Natural killer cell treated with Interleukin-12 subunit alpha and Interleukin-12 subunit beta and Interleukin-15 and Interleukin-18, amount 100 ng/mL, for 72 hours (primary cell): Measurements from ENCODE around the gene SLC29A3. TPM values are rescaled to one million over a fixed set of nuclear protein-coding genes. Genes with fewer than 3 reads are reported as not detected.

Experiments used
- ATAC-seq, 2 donors: fragments of 150-1000 bp; cut with Tn5 transposase in 1 of 2; sonication (Bioruptor Pico), chemical (Tn5 transposase) in 1 of 2; 2 replicates each; pipeline ENCODE4 v1.10.0; 2021
- DNase-seq: peaks from one replicate; pipeline ENCODE4 v3.0.0; 2022; ENCODE audit warnings: low spot score
- H3K27ac Mint-ChIP-seq, 2 donors: 1 replicate in 1 of 2; 2 replicates in 1 of 2; pipeline ENCODE4 v1.8.0; 2022; ENCODE audit warnings: mixed read lengths in 2 of 2, mild to moderate bottlenecking in 1 of 2, moderate library complexity in 1 of 2
- H3K27me3 Mint-ChIP-seq, 2 donors: 1 replicate in 1 of 2; 2 replicates in 1 of 2; pipeline ENCODE4 v1.8.0; 2022; ENCODE audit warnings: mixed read lengths in 2 of 2
- H3K36me3 Mint-ChIP-seq: one replicate; pipeline ENCODE4 v1.8.0; 2022; ENCODE audit warnings: mixed read lengths
- H3K4me1 Mint-ChIP-seq, 2 donors: 1 replicate in 1 of 2; 2 replicates in 1 of 2; pipeline ENCODE4 v1.8.0; 2022; ENCODE audit warnings: low read depth in 2 of 2, mixed read lengths in 2 of 2, mild to moderate bottlenecking in 1 of 2
- H3K4me3 Mint-ChIP-seq: one replicate; pipeline ENCODE4 v1.8.0; 2022; ENCODE audit warnings: mixed read lengths
- H3K9me3 Mint-ChIP-seq: 2 replicates; pipeline ENCODE4 v1.8.0; 2022; ENCODE audit warnings: mixed read lengths
- total RNA-seq, 2 donors: library from RNA; stranded (reverse); gene quantifications; one replicate each; pipeline ENCODE4 v1.2.3, GENCODE V29; 2022

The SLC29A3 gene
- total RNA-seq, 2 donors from 2014 or later: 3.4 to 3.6 TPM

DNA sequence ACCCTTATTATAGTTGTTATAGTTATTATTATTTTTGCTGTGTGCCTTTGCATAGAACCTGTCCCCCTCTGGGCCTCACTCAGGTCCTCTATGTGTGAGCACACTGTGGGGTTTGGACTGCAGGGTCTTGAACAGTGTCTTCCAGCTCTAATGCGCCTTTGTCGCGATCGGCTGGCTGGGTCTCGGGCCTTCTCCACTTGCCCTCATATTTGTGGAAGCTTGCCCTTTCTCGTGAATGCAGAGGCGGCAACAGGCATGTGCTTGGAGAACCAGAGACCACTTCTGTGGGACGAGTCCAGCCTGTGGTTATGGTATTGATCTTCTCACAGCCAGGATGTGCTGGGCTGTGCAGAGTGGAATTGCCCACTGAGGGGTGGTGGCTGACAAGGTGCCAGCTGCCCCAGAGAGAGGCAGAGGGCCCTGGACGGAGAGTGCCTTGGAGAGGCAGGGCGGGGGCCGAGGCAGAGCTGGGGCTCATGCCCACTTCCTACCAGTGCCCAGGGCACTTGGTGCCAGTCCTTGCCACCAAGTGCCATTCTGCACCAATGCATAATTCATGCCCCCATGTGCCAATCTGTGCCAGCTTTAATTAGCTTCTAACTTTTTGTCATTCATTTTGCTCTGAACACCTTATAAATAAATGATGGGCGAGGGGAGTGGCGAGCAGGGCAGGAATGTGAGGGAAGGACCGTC, 70.9 kb downstream of the SLC29A3 start:
- Mint-ChIP-seq H3K9me3 (no peaks in the 10 kb centered on the region), H3K27ac (no peak overlapping the region), H3K4me3 (no peak overlapping the region), H3K4me1 (no peaks in the 10 kb centered on the region), H3K27me3 (peaks cover 22 to 36% of the 10 kb centered on the region in 2 donors), H3K36me3 (no peaks in the 10 kb centered on the region)
- DNase-seq: no peak
- ATAC-seq: no peak

DNA sequence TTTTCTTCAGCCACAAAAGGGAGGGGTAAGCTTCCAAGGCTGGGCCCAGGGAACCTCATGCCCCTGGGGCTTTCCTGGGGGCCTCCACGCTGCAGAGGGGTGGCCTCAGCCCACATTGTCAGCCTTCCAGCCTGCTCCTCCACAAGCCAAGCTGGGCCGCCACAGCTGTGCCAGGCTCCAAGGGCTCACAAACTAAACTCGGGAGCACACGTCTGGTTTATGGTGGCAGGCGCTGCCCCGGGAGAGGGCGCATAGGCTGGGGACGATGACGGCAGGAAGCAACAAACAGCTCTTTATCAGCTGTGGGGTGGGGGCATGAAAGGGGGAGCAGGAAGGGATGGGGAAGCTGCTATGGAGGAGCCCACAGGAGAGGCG, 71.4 kb downstream of the SLC29A3 start:
- Mint-ChIP-seq H3K4me3 (no peak overlapping the region), H3K4me1 (no peaks in the 10 kb centered on the region), H3K9me3 (no peaks in the 10 kb centered on the region), H3K27me3 (peaks cover 26 to 42% of the 10 kb centered on the region in 2 donors), H3K27ac (no peak overlapping the region), H3K36me3 (no peaks in the 10 kb centered on the region)
- DNase-seq: no peak
- ATAC-seq: no peak

DNA sequence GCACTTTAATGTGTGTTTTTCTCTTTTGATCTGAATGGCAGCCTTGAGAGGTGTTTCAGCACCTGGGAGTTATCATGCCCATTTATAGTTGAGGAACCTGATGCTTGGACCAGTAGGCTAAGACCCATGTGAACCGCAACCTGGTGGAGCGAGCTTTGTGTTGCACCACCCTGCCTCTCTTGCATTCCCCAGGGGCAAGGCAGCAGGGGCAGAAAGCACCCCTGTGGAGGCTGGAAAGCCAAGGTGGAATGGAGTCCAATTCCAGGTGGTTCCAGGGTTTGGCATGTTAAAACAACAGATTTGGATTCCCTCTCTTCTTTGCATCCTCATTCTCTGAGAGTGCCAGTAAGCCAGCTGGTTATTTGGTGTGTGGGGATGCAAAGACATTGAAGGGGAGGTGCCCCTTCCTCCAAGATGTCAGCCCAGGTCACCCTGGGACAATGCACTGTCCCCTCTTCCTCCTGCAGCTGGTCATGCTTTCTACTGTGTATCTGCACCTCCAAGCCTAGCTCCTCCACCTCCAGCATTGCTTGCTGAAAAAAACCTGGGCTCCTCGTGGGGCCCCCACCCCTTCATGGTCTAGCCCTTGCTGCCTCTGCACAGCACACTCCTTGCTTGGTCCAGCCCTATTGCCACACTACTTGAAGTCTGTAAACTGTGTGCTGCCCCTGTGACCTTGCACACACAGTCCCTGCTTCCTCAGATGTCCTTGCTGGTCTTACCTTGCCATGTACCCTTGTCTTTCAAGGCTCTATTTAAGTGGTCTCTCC, 72.0 kb downstream of the SLC29A3 start:
- DNase-seq (no peak), ATAC-seq (peak in 1 of 2 donors; percentile 10)
- Mint-ChIP-seq H3K27me3 (peaks cover 33 to 48% of the 10 kb centered on the region in 2 donors), H3K36me3 (no peaks in the 10 kb centered on the region), H3K27ac (no peak overlapping the region), H3K9me3 (no peaks in the 10 kb centered on the region), H3K4me1 (peaks cover 0 to 2% of the 10 kb centered on the region in 2 donors), H3K4me3 (no peak overlapping the region)

DNA sequence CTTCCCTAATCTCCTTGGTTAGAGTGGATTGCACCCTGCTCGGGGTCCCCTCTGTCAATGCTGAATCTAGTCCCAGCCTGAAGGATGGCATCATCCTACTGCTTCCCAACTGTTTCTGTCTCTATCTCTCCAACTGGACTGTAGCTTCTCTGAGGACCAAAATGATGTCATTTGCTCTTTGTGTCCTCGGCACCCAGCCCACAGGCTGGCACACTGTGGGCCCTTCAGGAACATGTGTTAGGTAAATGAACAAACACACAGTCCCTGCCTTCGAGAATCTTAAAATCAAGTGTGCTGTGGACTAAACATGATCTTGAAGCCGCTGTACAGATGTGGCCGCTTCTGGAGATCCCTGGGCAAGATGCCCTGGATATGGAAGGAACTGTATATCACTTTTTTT, 72.6 kb downstream of the SLC29A3 start:
- no peak overlapping the region for H3K4me3 Mint-ChIP-seq
- H3K27me3 Mint-ChIP-seq: peaks cover 33 to 50% of the 10 kb centered on the region in 2 donors
- no peak for DNase-seq
- H3K36me3 Mint-ChIP-seq: no peaks in the 10 kb centered on the region
- no peak for ATAC-seq
- H3K4me1 Mint-ChIP-seq: peaks cover 0 to 3% of the 10 kb centered on the region in 2 donors
- H3K9me3 Mint-ChIP-seq: no peaks in the 10 kb centered on the region
- no peak overlapping the region for H3K27ac Mint-ChIP-seq

DNA sequence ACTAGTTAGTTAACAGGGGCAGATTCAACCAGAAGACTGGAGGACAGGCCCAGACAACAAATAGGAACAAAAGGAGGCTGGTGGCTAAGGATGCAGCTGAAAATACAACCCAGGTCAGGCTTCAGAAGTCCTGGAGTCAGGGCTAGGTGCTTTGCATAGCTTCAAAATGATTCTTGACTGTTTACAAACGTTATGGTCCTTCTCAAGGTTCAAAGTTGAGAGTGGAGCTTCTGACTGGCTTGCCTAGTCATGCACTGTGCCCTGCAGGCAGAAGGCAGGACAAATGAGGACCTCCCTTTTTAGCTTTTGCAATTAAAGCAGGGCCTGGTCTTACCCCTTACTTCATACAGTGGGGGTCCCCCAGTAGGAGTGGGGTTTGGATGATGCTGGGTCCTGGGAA, 73.2 kb downstream of the SLC29A3 start:
- H3K4me3 Mint-ChIP-seq: no peak overlapping the region
- DNase-seq (no peak), ATAC-seq (no peak)
- no peaks in the 10 kb centered on the region for H3K36me3 Mint-ChIP-seq
- H3K27ac Mint-ChIP-seq: no peak overlapping the region
- no peaks in the 10 kb centered on the region for H3K9me3 Mint-ChIP-seq
- H3K27me3 Mint-ChIP-seq: peaks cover 33 to 50% of the 10 kb centered on the region in 2 donors
- H3K4me1 Mint-ChIP-seq: peaks cover 0 to 3% of the 10 kb centered on the region in 2 donors

DNA sequence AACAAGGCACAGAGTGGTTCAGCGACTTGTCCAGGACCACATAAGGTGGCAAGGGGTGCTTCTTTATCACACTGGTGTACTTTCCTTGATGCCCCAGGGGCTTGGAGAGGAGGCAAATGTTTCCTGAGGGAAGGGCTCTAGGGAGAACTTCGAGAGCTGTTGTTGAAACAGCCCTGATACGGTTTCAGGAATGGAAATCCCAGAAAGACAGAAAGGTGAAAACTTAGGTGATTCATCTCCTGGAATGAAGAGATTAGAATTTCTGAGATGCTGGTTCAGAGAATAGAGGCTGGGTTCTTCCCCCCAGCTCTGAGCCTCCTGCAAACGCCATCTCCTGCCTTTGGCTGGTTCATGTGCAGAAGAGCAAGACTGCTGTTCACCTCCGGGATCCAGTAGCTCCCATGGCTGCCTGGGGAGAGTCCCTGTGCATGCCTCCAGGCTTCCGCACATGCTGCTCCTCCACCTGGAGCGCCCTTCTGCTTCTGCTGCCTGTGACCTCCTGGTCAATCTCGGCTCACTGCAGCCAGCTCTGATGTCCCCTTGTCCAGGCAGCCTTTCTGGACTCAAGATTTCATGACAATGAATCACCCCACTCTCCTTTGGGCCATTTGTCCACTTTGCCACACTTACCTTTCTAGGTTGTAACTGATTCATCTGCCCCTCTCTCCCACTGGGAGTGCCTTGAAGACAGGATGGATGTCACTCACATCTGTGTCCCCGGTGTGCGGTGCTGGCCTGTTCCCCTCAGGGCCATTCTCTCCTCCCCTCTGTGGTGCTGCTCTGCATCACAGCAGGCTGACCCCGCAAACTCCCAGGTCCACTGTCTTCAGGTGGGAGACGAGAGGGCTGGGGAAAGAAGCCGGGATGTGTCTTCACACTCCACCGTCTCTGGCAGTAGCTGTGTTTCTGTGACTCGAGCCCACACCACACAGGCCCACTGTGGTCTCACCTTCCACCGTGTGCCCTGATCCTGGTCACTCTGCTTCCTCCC, 74.0 kb downstream of the SLC29A3 start:
- H3K4me3 Mint-ChIP-seq: no peak overlapping the region
- no peaks in the 10 kb centered on the region for H3K36me3 Mint-ChIP-seq
- no peaks in the 10 kb centered on the region for H3K9me3 Mint-ChIP-seq
- no peak overlapping the region for H3K27ac Mint-ChIP-seq
- peaks cover 2 to 4% of the 10 kb centered on the region in 2 donors for H3K4me1 Mint-ChIP-seq
- ATAC-seq: no peak
- DNase-seq: no peak
- H3K27me3 Mint-ChIP-seq: peaks cover 34 to 50% of the 10 kb centered on the region in 2 donors

DNA sequence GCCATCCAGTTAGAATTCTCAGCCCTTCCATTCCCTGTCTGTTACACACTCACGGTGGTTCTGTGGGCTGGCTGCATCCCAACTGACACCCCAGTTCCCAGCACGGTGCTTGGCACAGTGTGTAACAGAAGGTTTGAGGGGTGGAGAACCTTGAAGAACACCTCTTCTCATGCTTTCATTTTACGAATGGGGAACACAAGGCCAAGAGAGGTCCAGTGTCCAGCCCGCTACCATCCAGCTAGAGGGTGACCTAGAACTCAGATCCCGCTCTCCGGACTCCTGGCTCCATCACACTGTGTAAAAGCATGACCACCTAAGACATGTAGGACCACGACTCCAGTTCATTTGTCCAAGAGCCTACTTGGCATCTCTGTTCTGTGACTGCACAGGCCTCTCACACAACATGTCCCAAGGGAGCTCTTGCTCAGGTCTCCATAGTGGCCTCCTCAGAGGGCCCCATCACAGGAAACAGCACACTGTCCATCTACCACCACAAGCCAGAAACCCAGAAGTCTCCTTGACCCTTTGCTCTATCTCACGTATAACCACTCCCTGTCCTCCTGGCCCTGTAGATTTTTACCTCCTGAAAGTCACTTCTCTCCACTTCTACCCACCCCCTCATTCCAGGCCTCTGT, 74.9 kb downstream of the SLC29A3 start:
- no peak overlapping the region for H3K4me3 Mint-ChIP-seq
- no peak overlapping the region for H3K27ac Mint-ChIP-seq
- no peak for ATAC-seq
- peaks cover 39 to 50% of the 10 kb centered on the region in 2 donors for H3K27me3 Mint-ChIP-seq
- H3K9me3 Mint-ChIP-seq: no peaks in the 10 kb centered on the region
- DNase-seq: no peak
- no peaks in the 10 kb centered on the region for H3K36me3 Mint-ChIP-seq
- H3K4me1 Mint-ChIP-seq: peaks cover 5 to 6% of the 10 kb centered on the region in 2 donors

DNA sequence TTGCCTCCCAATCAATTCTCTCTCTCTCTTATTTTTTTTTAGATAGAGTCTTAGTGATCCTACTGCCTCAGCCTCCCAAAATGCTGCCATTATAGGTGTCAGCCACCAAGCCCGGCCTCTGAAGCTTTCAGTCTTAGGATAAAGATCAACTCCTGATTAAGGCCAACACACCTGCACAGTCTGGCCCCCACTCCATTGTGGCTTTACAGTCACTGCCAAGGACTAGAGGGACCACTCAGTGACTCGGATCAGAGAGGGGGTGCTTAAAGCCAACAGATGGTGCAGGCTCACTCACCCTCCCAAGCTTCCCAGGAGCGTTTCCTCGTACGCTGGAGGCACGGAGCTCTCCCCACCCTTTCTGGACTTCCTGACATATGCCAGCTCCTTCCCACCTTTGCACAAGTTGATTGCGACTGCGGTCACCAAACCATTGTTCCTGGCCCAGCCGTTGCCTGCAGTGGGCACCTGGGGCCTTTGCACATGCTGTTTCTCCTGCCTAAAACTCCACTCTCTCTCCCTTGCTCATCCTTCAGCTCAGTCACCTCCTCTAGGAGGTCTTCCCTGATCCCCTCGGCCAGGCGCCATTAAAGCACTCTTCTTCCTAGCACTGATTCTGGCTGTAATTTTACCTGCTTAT, 76.0 kb downstream of the SLC29A3 start:
- Mint-ChIP-seq H3K9me3 (no peaks in the 10 kb centered on the region), H3K4me1 (peaks cover 5 to 6% of the 10 kb centered on the region in 2 donors), H3K27ac (no peak overlapping the region), H3K27me3 (peaks cover 42 to 56% of the 10 kb centered on the region in 2 donors), H3K4me3 (peak overlapping the region; percentile 36), H3K36me3 (no peaks in the 10 kb centered on the region)
- no peak for ATAC-seq
- no peak for DNase-seq

DNA sequence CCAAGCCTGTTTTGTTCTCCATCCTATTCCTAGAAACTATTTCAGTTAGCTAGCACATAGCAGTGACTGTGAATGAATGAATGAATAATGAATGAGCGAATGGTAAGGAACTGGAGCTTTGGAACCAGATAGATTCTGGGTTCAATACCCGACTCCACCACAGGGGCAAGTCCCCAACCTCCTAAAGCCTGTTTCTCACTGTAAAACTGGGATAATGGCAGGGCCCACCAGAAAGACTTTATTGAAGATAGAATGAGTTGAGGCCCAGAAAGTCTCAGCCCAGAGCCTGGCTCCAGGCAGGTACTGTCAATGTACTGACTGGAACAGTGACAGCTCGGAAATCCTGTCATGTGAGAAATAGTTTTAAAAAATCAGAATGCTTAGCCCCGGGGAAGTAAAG, 76.6 kb downstream of the SLC29A3 start:
- Mint-ChIP-seq H3K4me3 (peak overlapping the region; percentile 36), H3K4me1 (peaks cover 5 to 6% of the 10 kb centered on the region in 2 donors), H3K36me3 (no peaks in the 10 kb centered on the region), H3K9me3 (no peaks in the 10 kb centered on the region), H3K27me3 (peaks cover 45 to 59% of the 10 kb centered on the region in 2 donors), H3K27ac (no peak overlapping the region)
- ATAC-seq (no peak), DNase-seq (no peak)

DNA sequence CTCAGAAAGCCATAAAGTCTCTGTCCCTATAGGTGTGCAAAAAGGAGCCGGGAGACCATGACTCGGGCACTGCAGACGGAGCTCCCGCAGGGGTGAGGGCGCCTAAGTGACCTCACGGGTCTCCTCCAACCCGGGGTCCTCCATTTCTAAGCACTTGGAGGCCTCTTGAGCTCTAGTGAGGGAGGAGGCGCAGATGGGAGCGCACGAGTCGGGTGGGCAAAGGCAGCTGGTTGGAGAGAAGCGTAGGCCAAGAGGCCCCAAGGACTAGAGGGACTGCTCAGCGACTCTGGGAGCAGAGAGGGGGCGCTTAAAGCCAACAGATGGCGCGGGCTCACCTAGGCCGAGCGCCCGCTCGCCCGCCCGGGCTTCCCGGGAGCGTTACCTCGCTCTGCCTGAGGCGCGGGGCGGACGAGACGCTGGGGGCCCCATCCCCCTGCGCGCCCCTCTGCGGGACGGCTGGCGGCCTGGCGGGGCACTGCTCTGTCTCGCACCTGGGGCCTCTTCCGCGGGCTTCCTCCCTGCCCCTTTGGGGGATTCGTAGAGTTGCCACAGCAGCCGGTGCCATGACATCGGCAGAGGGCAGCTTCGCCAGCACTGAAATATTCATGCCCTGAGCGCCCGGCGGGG, 77.1 kb downstream of the SLC29A3 start:
- no peak for DNase-seq
- Mint-ChIP-seq H3K27me3 (peaks cover 49 to 59% of the 10 kb centered on the region in 2 donors), H3K4me3 (peak overlapping the region; percentile 36), H3K4me1 (peaks cover 5 to 6% of the 10 kb centered on the region in 2 donors), H3K36me3 (no peaks in the 10 kb centered on the region), H3K27ac (no peak overlapping the region), H3K9me3 (no peaks in the 10 kb centered on the region)
- peak; percentile 20 to 22 for ATAC-seq

DNA sequence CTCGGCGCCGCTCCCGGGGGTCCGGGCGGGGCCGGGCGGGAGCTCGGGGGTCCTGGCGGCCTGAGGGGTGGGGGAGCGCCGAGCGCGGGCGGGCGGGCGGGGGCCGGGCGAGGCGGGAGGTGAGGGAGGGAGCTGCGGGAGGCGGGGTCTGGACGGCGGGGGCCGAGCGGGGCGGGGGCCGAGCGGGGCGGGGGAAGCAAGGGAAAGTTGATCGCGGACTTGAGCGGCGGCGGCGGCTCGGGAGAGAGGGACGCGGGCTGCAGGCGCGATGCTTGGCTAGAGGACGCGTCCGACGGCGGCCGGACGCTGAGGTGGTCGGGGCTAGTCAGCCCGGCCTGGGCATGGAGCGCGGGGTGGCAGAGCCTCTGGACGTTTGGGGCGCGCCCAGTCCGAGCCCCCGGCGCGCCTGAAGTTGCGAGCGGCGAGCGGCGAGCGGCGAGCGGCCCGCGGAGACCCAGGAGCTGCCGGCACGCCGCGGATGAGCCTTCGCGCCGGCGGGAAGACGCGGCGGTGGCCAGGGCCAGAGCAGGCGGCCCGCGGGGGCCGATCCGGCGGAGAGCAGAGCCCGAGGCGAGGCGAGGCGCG, 77.7 kb downstream of the SLC29A3 start, which contains the start of gene CDH23:
Gene CDH23 (plus strand): TSS at position 210 of the 585 bp plus-strand sequence. CDS start 42,912 bp downstream, outside the sequence.
- Mint-ChIP-seq H3K36me3 (no peaks in the 10 kb centered on the region), H3K9me3 (no peaks in the 10 kb centered on the region), H3K27ac (no peak within 1 kb of the TSS), H3K4me3 (peak within 1 kb of the TSS; percentile 36), H3K4me1 (peaks cover 5 to 6% of the 10 kb centered on the region in 2 donors), H3K27me3 (peaks cover 46 to 53% of the 10 kb centered on the region in 2 donors)
- ATAC-seq (peak; percentile 32 to 41), DNase-seq (no peak)
